HG02798 (cell line): ENCODE data around the gene ARMC7.
A peak's percentile ranks its signal among the peaks of the same experiment; 100 is the strongest.
"Not testable (repeated sequence)": the region's sequence is repeated elsewhere in the genome, so short reads cannot be mapped to it uniquely, and the experiment has no call there.

ENCODE experiments used
- ATAC-seq: cut with Tn5 transposase; IDR thresholded peaks from one replicate; pipeline ENCODE4 v1.9.1; 2021; ENCODE audit warnings: mild to moderate bottlenecking; ENCODE audit not compliant: unreplicated experiment, poor library complexity

Gene ARMC7

DNA sequence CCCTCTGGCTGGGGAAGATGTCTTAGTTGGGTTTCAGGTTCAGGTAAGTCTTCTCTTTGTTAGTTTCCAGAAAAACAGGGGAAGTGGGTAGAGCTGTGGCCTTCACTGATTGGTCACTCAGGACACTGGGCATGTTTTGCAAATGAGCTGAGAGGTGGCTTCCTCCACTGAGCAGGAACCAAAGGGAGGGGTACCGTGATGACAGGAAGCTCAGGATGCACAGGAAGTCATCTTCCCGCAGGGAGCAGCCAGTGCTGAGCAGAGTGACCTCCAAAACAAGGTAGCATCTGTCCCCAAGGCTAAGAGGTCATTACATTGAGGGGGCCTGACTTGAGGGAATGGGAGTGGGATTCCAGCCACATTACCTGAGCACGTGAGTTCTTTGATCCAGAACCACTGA lies 16.2 kb downstream of the ARMC7 start:
- ATAC-seq: no peak

- ATAC-seq: no peak
These were observed 17.2 kb downstream of the ARMC7 start for GRCh38 chr17:75126954-75127353.

DNA sequence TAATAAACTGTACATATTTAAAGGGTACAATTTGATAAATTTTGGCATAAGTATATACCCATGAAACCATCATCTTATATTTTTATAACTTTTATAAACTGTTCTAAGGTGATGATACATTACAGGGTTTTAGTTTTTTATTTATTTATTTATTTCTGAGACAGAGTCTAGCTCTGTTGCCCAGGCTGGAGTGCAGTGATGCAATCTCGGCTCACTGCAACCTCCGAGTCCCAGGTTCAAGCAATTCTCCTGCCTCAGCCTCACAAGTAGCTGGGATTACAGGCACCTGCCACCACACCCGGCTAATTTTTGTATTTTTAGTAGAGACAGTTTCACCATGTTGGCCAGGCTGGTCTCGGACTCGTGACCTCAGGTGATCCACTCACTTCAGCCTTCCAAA lies 18.2 kb downstream of the ARMC7 start:
- not testable (repeated sequence) for ATAC-seq

DNA sequence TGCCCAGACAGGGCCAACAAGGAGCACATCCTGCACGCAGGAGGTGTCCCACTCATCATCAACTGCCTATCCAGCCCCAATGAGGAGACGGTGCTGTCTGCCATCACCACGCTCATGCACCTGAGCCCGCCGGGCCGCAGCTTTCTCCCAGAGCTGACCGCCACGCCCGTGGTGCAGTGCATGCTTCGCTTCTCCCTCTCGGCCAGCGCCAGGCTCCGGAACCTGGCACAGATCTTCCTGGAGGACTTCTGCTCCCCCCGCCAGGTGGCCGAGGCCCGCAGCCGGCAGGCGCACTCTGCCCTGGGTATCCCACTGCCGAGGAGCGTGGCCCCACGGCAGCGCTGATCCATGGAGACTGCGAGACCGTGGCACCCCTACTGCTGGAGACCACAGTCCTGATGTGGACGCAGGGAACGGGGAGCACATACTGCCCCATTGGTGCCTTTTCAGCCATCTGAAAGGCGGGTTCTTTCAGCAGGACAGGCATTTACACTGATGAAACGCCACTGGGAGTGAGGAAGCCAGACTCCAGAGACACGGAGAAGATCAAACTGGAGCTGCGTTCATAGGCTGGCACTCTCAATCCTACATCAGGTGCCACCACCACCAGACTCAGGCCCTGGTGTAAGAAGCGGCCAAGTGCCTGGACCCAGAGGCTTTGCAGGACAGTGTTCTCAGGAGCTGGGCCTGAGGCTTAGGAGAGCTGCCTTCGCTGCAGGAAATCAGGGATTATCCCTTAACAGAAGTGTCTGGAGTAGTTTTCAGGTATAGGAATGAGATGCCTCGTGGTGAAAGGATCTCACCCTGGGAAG lies 19.1 kb downstream of the ARMC7 start:
- no peak for ATAC-seq

GRCh38 chr17:75129576-75129975 lies 19.8 kb downstream of the ARMC7 start:
- ATAC-seq: no peak

DNA sequence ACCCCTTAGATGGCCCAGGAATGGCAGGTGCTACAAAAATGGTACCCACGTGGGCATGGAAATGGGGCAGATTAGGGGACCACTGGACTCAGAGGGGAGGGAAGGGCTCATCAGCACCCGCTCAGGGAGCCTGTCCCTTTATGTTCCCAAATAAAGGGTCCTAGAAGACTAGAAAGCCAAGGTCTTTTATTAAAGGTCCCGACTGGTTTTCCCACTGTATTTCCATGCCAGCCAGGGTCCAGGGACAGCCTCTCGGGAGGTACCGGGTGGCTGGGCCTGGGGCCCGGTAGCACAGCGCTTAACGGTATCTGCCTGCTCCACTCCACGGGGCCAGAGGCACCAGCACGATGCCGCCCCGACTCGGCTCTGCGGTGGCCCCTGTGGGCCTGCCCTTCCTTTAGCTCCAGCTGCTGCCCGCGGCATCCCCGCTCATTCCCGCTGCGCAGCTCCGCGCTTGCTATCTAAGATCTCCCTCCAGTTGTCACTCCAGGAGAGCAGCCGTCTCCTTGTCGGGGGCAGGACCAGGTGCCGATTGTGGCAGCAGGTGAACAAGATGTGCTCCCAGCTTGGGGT lies 20.4 kb downstream of the ARMC7 start:
- no peak for ATAC-seq

DNA sequence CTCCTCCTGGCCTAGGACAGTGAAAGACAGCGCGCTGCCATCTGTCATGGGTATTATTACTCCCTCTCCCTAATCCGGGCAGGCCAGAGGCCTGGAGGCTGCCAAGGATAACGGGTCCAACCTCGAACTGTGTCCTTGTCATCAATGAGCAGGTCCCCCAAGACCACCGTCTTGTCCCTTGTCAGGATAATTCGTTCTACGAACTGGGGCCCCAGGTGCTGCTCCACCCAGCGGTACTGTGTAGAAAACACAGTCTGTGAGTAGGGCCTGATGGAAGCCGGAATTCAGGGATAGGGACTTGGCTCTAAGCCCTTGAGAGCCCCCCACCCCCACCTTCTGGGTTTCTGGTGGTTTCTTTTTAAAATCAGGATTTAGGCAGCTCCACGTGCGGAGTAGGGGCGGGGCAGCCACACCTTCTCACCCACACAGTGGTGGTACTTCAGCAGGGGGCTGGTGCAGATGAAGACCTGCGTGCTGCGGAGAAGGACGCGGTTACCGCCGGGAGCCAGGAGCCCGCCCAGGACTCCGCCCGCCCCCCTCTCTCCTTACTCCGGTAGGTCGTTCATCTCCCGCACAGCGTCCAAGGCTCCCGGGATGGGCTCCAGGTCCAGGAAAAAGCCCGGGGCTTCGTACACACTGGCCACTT lies 21.0 kb downstream of the ARMC7 start:
- ATAC-seq: peak; percentile 12

- ATAC-seq: peak; percentile 86
These were observed 21.7 kb downstream of the ARMC7 start, which contains the start of gene NT5C for GRCh38 chr17:75131278-75132017. NT5C (minus strand) TSS chr17:75131742; CDS start chr17:75131707, 35 bp downstream.

GRCh38 chr17:75132018-75133000 lies 22.5 kb downstream of the ARMC7 start:
- not testable (repeated sequence) for ATAC-seq

DNA sequence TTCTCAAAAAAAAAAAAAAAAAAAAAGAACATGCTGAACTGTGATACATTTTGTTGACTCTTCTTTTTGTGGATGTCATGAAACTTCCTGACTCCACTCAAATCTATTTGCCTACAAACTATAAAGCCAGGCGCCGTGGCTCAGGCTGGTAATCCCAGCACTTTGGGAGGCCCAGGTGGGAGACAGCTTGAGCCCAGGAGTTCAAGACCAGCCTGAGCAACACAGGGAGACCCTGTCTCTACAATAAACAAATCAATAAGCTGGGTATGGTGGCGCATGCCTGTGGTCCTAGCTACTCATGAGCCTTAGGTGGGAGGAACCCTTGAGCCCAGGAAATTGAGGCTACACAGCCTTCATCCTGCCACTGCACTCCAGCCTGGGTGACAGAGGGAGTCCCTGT lies 23.2 kb downstream of the ARMC7 start:
- ATAC-seq: no peak

DNA sequence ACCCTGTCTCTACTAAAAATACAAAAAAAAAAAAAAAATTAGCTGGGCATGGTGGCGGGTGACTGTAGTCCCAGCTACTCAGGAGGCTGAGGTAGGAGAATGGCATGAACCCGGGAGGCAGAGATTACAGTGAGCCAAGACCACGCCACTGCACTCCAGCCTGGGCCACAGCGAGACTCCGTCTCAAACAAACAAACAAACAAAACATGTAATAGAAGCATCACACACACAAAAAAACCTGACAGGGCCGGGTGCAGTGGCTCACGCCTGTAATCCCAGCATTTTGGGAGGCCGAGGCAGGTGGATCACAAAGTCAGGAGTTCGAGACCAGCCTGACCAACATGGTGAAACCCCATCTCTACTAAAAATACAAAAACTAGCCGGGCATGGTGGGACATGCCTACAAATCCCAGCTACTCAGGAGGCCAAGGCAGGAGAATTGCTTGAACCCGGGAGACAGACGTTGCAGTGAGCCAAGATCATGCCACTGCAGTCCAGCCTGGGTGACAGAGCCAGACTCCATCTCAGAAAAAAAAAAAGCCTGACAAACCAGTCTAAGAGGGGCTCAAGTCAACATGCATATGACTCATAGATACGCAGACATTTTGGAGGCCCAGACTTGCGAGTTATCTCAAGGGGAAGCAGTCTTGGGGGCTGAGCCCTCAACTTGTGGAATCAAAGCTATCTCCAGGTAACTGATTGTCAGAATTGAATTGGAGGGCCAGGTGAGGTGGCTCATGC lies 24.0 kb downstream of the ARMC7 start:
- ATAC-seq: not testable (repeated sequence)

DNA sequence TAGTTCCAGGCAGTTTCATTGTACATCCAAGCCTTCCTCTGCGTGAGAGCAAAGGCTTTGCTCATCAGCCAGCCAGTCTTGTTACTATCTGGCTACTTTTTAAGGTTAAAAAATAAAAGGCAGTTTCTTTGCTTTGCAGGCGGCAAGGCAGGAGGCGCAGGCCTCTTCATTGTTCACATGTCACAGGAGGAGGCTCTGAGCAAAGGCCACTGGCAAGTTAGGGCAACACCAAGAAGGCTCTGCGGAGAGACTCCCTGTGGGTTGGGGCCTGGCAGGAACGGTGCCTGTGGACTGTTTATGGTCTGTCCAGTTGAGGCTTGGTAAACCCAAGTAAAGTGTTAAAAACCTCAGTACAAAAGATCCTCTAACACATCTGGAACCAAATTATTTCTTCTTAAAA lies 25.7 kb downstream of the ARMC7 start:
- ATAC-seq: no peak

DNA sequence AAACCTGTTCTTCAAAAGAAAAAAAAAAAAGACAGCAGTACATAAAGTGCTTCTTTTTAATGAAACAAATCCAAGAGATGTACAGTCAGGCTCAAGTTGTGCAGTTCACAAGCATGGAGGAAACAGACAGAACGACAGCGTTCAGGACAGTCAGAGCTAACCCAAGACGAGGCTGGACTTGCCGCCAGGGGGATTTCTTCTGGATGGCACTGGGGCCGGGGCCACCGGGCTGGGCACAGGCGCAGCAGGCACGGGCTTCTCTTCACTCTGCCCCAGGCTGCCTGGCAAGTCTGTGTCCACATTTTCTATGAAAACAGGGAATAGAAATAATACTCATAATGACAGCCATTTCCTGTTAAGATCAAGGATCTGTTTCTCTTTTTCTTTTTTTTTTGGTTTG lies 26.2 kb downstream of the ARMC7 start:
- ATAC-seq: no peak

DNA sequence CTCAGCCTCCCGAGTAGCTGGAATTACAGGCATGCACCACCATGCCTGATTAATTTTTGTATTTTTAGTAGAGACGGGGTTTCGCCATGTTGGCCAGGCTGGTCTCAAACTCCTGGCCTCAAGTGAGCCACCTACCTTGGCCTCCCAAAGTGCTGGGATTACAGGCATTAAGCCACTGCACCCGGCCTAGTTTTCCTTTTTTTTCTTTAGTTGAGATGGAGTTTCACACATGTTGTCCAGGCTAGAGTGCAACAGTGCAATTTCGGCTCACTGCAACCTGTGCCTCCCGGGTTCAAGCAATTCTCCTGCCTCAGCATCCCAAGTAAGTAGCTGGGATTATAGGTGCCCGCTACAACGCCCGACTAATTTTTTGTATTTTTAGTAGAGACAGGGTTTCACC lies 28.0 kb downstream of the ARMC7 start:
- ATAC-seq: not testable (repeated sequence)

- no peak for ATAC-seq
These were observed 28.8 kb downstream of the ARMC7 start for GRCh38 chr17:75138519-75138918.

DNA sequence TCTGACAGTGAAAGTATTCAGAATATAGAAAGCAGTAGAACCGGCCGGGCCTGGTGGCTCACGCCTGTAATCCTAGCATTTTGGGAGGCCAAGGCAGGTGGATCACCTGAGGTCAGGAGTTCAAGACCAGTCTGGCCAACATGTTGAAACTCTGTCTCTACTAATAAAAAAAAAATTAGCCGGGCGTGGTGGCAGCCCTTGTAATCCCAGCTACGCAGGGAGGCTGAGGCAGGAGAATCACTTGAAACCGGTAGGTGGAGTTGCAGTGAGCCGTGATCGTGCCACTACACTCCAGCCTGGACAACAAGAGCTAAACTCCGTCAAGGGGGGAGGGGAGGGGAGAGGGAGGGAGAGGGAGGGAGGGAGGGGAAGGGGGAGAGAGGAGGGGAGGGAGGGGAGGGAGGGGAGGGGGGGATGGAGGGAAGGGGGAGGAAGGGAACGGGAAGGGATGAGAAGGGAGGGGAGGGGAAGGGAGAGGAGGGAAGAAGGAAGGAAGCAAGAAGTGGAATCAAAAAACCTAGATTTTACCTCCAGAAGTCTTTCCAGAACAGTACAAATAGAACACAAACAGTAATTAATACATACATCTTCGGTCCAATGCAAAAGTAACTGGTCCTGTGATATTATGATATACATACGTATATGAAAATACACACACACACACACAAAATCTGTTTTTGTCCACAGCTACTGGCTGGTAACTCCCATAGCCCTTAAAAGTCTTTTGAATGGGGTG lies 32.6 kb downstream of the ARMC7 start:
- ATAC-seq: no peak

DNA sequence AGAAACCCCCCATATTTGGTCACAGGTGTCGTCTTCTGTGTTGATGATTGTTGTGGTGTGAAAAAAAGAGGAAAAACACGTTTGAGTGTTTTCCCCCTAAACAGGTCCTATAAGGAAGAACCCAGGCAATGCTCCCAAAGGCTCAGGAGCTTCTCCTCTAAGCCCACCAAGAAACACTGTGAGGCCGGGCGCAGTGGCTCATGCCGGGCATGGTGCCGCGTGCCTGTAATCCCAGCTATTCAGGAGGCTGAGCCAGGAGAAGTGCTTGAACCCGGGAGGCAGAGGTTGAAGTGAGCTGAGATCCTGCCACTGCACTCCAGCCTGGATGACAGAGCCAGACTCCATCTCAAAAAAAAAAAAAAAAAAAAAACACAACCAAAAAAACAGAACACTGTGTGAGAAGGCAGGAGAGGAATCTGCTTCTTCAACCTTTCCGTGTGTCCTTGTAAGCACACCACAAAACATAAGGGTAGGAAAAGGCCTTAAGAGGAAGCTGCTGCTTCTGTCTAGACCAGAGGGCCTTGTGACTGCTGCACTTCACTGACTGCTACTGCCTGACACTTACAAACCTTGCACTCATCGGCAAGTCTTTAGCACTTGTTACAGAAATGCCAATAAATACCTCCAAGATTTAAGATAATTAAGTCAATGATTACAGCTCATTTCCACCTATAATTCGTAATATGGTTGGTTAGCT lies 35.2 kb downstream of the ARMC7 start:
- no peak for ATAC-seq

DNA sequence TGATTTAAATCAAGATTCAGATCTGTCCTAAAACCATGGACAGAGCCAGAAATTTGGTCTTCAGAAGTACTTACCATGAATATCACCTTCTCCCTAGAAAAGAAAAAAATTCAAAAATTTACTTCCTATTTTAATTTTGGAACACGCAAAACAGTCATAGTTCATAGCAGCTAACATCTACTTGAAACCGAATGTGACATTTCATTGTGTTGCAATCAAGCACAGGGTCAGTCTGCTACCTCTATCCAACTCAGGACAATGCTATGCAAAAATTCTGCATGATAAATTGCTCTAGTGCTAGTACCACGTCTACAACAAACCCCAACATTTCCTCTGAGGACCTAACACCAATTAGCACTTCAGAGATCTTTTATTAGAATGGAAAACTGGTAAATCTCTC lies 36.8 kb downstream of the ARMC7 start:
- no peak for ATAC-seq
